CD14-positive monocyte (primary cell): ENCODE data around the gene MTMR12. TPM values are rescaled to one million over a fixed set of nuclear protein-coding genes. Genes with fewer than 3 reads are reported as not detected.
A peak's percentile ranks its signal among the peaks of the same experiment; 100 is the strongest.

ENCODE experiments used
- DNase-seq, 3 donors: peaks; one replicate each; pipeline ENCODE4 v3.0.0-alpha.2; 2011 to 2022
- H2AFZ ChIP-seq: 2 replicates; pipeline ENCODE4 v1.6.0; 2012; ENCODE audit warnings: mild to moderate bottlenecking, low read depth, low read length, inconsistent platforms; ENCODE audit not compliant: insufficient read depth, poor library complexity, severe bottlenecking
- H3K27ac ChIP-seq, 2 donors: 1 replicate in 1 of 2; 2 replicates in 1 of 2; pipeline ENCODE4 v1.5.1; 2012 to 2013; ENCODE audit warnings: low read length in 2 of 2, control low read depth in 1 of 2, inconsistent platforms in 1 of 2, low read depth in 1 of 2, mild to moderate bottlenecking in 1 of 2
- H3K27me3 ChIP-seq, 2 donors: one replicate each; pipeline versions ENCODE4 v1.6.0 to v1.6.1; 2011 to 2013; ENCODE audit warnings: low read length in 2 of 2; ENCODE audit not compliant: control insufficient read depth in 2 of 2, insufficient read depth in 2 of 2
- H3K36me3 ChIP-seq, 2 donors: replicated peaks in 1 of 2; 1 replicate in 1 of 2; 2 replicates in 1 of 2; pipeline versions ENCODE4 v1.5.1 to v1.6.1; 2012 to 2013; ENCODE audit warnings: low read length in 2 of 2, control low read depth in 1 of 2, inconsistent platforms in 1 of 2, mild to moderate bottlenecking in 1 of 2; ENCODE audit not compliant: insufficient read depth in 2 of 2, control insufficient read depth in 1 of 2
- H3K4me1 ChIP-seq, 2 donors: 1 replicate in 1 of 2; 2 replicates in 1 of 2; pipeline versions ENCODE4 v1.5.1 to v1.6.1; 2012 to 2013; ENCODE audit warnings: low read length in 2 of 2, control low read depth in 1 of 2, inconsistent platforms in 1 of 2, mild to moderate bottlenecking in 1 of 2, moderate library complexity in 1 of 2; ENCODE audit not compliant: insufficient read depth in 2 of 2, control insufficient read depth in 1 of 2
- H3K4me2 ChIP-seq: replicated peaks from 2 replicates; pipeline ENCODE3; 2012; ENCODE audit warnings: low read length, moderate library complexity, mild to moderate bottlenecking; ENCODE audit not compliant: poor library complexity, severe bottlenecking; ENCODE audit errors: extremely low read depth
- H3K4me3 ChIP-seq, 3 experiments: fragments of 200-600 bp in 1 of 3; sonication (generic) in 1 of 3; replicated peaks in 1 of 3; 1 replicate in 2 of 3; 2 replicates in 1 of 3; pipeline ENCODE4 v1.5.1; 2011 to 2013; ENCODE audit warnings: low read length in 3 of 3, mild to moderate bottlenecking in 3 of 3, control low read depth in 2 of 3, low read depth in 2 of 3, inconsistent platforms in 1 of 3, moderate library complexity in 1 of 3
- H3K79me2 ChIP-seq: 2 replicates; pipeline ENCODE4 v1.6.0; 2012; ENCODE audit warnings: mild to moderate bottlenecking, control low read depth, inconsistent platforms, low read length, moderate library complexity; ENCODE audit not compliant: insufficient read depth
- H3K9ac ChIP-seq: 2 replicates; pipeline ENCODE4 v1.6.0; 2017; ENCODE audit warnings: low read length, mild to moderate bottlenecking; ENCODE audit not compliant: insufficient read depth, poor library complexity, severe bottlenecking
- H3K9me3 ChIP-seq, 2 donors: replicated peaks in 1 of 2; 1 replicate in 1 of 2; 2 replicates in 1 of 2; pipeline versions ENCODE4 v1.5.1 to v1.6.1; 2012 to 2013; ENCODE audit warnings: low read length in 2 of 2, control low read depth in 1 of 2; ENCODE audit not compliant: control insufficient read depth in 1 of 2, insufficient read depth in 1 of 2
- H4K20me1 ChIP-seq: 2 replicates; pipeline ENCODE4 v1.6.0; 2012; ENCODE audit warnings: mild to moderate bottlenecking, low read length, control low read depth, moderate library complexity; ENCODE audit not compliant: insufficient read depth
- H3K27ac Mint-ChIP-seq, 7 donors: one replicate each; pipeline ENCODE4 v1.8.0; 2020; ENCODE audit warnings: mild to moderate bottlenecking in 7 of 7, mixed read lengths in 7 of 7, moderate library complexity in 6 of 7, inconsistent platforms in 2 of 7
- H3K27me3 Mint-ChIP-seq, 3 donors: one replicate each; pipeline ENCODE4 v1.8.0; 2021 to 2022; ENCODE audit warnings: low read depth in 3 of 3, mild to moderate bottlenecking in 3 of 3, mixed read lengths in 3 of 3, moderate library complexity in 3 of 3, inconsistent platforms in 1 of 3
- H3K36me3 Mint-ChIP-seq, 2 donors: one replicate each; pipeline ENCODE4 v1.8.0; 2020; ENCODE audit warnings: mixed read lengths in 2 of 2, inconsistent platforms in 1 of 2, mild to moderate bottlenecking in 1 of 2
- H3K4me1 Mint-ChIP-seq: one replicate; pipeline ENCODE4 v1.8.0; 2020; ENCODE audit warnings: mild to moderate bottlenecking, mixed read lengths
- H3K4me3 Mint-ChIP-seq, 2 donors: one replicate each; pipeline ENCODE4 v1.8.0; 2020; ENCODE audit warnings: mild to moderate bottlenecking in 2 of 2, mixed read lengths in 2 of 2, moderate library complexity in 1 of 2
- H3K9me3 Mint-ChIP-seq, 7 donors: one replicate each; pipeline ENCODE4 v1.8.0; 2020 to 2022; ENCODE audit warnings: mixed read lengths in 7 of 7, mild to moderate bottlenecking in 6 of 7, moderate library complexity in 6 of 7, inconsistent platforms in 2 of 7
- WGBS: methylation state at CpG from one replicate; pipeline ENCODE4 v1.1.5; 2013; ENCODE audit warnings: missing lambda C conversion rate; ENCODE audit not compliant: insufficient coverage; 5-methylcytosine and 5-hydroxymethylcytosine counted together
- intact Hi-C, 2 donors: fragments of 100-400 bp; cut with micrococcal nuclease; formaldehyde crosslinking; loops; one replicate each; pipeline versions ENCODE4 v1.15.0 to v1.15.1; 2023
- polyA plus RNA-seq, 3 donors: library from polyadenylated mRNA; depleted of rRNA in 1 of 3; unstranded in 2 of 3; stranded (reverse) in 1 of 3; fragments of 300-500 nt in 2 of 3; fragments of >200 nt in 1 of 3; fragmentation: Illumina TruSeq in 2 of 3; gene quantifications; 1 replicate in 2 of 3; 2 replicates in 1 of 3; pipeline ENCODE4 v1.2.3, GENCODE V29; 2012 to 2021
- TF ChIP-seq, protein P1 (sequence below): fragments of 200-600 bp; IDR thresholded peaks from one replicate; pipeline ENCODE4 v1.8.0; 2022; ENCODE audit warnings: antibody characterized with exemption, mild to moderate bottlenecking

The MTMR12 gene
- polyA plus RNA-seq, 3 donors: 10.3 to 19.0 (median 17.3) TPM

DNA sequence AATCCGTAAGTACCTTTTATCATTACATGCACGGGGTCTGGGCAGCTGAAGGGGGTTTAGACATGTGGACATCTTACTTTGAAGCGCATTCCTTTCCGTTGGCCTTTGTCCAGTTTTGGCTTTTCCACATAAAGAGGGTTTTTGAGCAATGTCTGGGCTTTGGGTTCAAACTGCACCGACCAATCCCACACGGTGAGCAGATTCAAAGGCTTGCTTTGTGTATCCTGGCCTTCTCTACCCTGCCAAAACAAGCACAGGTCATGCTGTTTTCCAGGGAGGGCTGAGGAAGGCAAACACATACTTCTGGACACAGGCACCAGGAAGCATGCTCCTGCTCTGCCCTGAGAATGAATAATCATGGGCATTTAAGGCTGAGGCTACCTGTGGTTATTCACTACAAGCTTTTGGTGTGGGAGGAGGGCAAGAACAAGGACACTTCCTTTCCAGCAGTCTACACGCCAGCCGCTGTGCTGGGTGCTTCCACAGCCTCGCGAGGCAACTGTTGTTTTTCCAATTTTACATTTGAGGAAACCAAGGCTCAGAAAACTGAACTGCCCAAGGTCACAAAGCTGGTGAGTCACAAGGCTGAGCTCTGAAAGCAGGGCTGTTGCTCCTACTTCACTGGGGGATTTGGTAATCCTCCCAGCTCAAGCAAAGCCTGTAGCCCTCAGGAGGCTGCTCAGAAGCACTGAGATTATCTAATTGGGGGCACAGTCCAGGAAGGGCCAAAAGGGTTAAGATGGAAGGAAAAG, 78.9 kb downstream of the MTMR12 start:
- 60% methylated on average over 7 of the region's 10 CpGs for WGBS
- H3K9me3 Mint-ChIP-seq: no peaks in the 10 kb centered on the region
- Histone ChIP-seq H3K4me3 (peak overlapping the region in 1 of 3 experiments; percentile 11), H2AFZ (peak overlapping the region; percentile 10), H3K27ac (peak overlapping the region; percentile 52 to 76), H3K27me3 (no peaks in the 10 kb centered on the region), H3K79me2 (no peaks in the 10 kb centered on the region), H4K20me1 (no peaks in the 10 kb centered on the region), H3K4me2 (peak overlapping the region; percentile 2), H3K36me3 (peaks cover 13 to 42% of the 10 kb centered on the region in 2 donors), H3K9me3 (no peaks in the 10 kb centered on the region), H3K9ac (peak overlapping the region; percentile 38), H3K4me1 (peaks cover 52% of the 10 kb centered on the region in 2 donors)
- intact Hi-C loops: loop anchor here (5.0 to 10.0 kb wide), 5 partner anchors 59 to 381 kb away; partner anchors contain the start of genes GOLPH3 (in 2 of the 2) and MTMR12 (in 2 of the 2)
- H3K4me3 Mint-ChIP-seq: peak overlapping the region in 1 of 2 donors; percentile 46
- peak overlapping the region; percentile 73 to 94 (median 87) for H3K27ac Mint-ChIP-seq
- peaks cover 54% of the 10 kb centered on the region for H3K4me1 Mint-ChIP-seq
- H3K36me3 Mint-ChIP-seq: peaks cover 47 to 52% of the 10 kb centered on the region in 2 donors
- peaks cover 0 to under 1% (median 0%) of the 10 kb centered on the region in 3 donors for H3K27me3 Mint-ChIP-seq
- TF ChIP-seq, protein P1, sequence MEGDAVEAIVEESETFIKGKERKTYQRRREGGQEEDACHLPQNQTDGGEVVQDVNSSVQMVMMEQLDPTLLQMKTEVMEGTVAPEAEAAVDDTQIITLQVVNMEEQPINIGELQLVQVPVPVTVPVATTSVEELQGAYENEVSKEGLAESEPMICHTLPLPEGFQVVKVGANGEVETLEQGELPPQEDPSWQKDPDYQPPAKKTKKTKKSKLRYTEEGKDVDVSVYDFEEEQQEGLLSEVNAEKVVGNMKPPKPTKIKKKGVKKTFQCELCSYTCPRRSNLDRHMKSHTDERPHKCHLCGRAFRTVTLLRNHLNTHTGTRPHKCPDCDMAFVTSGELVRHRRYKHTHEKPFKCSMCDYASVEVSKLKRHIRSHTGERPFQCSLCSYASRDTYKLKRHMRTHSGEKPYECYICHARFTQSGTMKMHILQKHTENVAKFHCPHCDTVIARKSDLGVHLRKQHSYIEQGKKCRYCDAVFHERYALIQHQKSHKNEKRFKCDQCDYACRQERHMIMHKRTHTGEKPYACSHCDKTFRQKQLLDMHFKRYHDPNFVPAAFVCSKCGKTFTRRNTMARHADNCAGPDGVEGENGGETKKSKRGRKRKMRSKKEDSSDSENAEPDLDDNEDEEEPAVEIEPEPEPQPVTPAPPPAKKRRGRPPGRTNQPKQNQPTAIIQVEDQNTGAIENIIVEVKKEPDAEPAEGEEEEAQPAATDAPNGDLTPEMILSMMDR: no peak
- DNase-seq: peak; percentile 47 to 76 (median 68)

DNA sequence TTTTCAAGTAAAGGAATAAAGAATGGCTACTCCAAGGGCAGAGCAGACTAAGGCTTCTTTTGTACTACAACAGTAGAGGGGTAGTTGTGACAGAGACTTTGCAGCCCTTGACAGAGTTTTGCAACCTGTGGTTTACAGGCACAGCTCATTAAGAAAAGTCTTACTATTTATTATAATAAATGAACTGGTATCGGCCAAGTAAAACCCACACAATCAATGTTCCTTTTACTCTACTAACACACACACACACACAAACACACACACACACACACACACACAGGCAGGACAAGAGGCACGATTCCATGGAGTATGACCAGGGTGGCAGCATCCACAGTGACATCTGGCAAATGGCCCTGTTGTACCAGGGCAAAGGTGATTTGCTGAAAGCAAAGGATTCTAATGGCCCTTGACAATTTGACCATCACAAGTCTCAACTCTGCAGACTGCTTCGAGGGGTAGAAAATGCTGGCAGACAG, 79.5 kb downstream of the MTMR12 start:
- Mint-ChIP-seq H3K4me3 (no peak overlapping the region), H3K36me3 (peaks cover 47 to 52% of the 10 kb centered on the region in 2 donors), H3K4me1 (peaks cover 52% of the 10 kb centered on the region), H3K27me3 (no peaks in the 10 kb centered on the region), H3K27ac (peak overlapping the region; percentile 79 to 95 (median 91)), H3K9me3 (no peaks in the 10 kb centered on the region)
- Histone ChIP-seq H3K4me2 (peak overlapping the region; percentile 45), H3K36me3 (peaks cover 12 to 42% of the 10 kb centered on the region in 2 donors), H2AFZ (no peak overlapping the region), H3K79me2 (no peaks in the 10 kb centered on the region), H4K20me1 (no peaks in the 10 kb centered on the region), H3K27me3 (no peaks in the 10 kb centered on the region), H3K9ac (peak overlapping the region; percentile 38), H3K4me1 (peaks cover 49 to 50% of the 10 kb centered on the region in 2 donors), H3K27ac (peak overlapping the region; percentile 56 to 76), H3K4me3 (peak overlapping the region in 1 of 3 experiments; percentile 11), H3K9me3 (no peaks in the 10 kb centered on the region)
- TF ChIP-seq, protein P1: no peak
- peak in 1 of 3 donors; percentile 14 for DNase-seq
- intact Hi-C loops: loop anchor here (5.0 to 10.0 kb wide), 5 partner anchors 58 to 382 kb away; partner anchors contain the start of genes GOLPH3 (in 2 of the 2) and MTMR12 (in 2 of the 2)
- no CpG with 5 or more reads among the region's 3 CpGs for WGBS
